H1 (cell line): Measurements from ENCODE around the gene CALY. TPM values are rescaled to one million over a fixed set of nuclear protein-coding genes. Genes with fewer than 3 reads are reported as not detected.

Experiments
- CTCF ChIA-PET: fragments of 300-600 bp; sonication (Branson Sonifier 250); formaldehyde crosslinking; loops from one replicate; lab custom pipeline; 2021; ENCODE audit not compliant: partially characterized antibody; lab: Charles Lee
- POLR2A ChIA-PET: fragments of 300-600 bp; sonication (Branson Sonifier 250); formaldehyde crosslinking; loops from one replicate; lab custom pipeline; 2021; ENCODE audit warnings: inconsistent platforms; ENCODE audit not compliant: partially characterized antibody; lab: Charles Lee
- DNase-seq, 2 experiments: peaks; one replicate each; pipeline versions ENCODE4 v3.0.0 to v3.0.0-alpha.2; 2010 to 2022; ENCODE audit warnings: low spot score in 2 of 2, low read depth in 1 of 2, mixed read lengths in 1 of 2
- FAIRE-seq: peaks from 2 replicates; lab custom pipeline; 2011; peaks lifted over from hg19 to GRCh38; lab: Jason Lieb, UNC
- H2AFZ ChIP-seq: 2 replicates; pipeline ENCODE4 v1.8.1; 2012; ENCODE audit warnings: low read length, inconsistent platforms
- H2AK5ac ChIP-seq: 2 replicates; pipeline ENCODE4 v1.6.1; 2013; ENCODE audit warnings: low read depth, low read length
- H2BK120ac ChIP-seq: replicated peaks from 2 replicates; pipeline ENCODE3; 2013; ENCODE audit warnings: low read depth, low read length, inconsistent platforms
- H2BK12ac ChIP-seq: 2 replicates; pipeline ENCODE4 v1.6.1; 2013; ENCODE audit warnings: low read depth, low read length
- H2BK15ac ChIP-seq: 2 replicates; pipeline ENCODE4 v1.6.1; 2013; ENCODE audit warnings: low read length
- H2BK20ac ChIP-seq: 2 replicates; pipeline ENCODE4 v1.6.1; 2013; ENCODE audit warnings: low read length
- H2BK5ac ChIP-seq: 2 replicates; pipeline ENCODE4 v1.6.1; 2013; ENCODE audit warnings: low read depth, low read length
- H3K14ac ChIP-seq: 2 replicates; pipeline ENCODE4 v1.6.1; 2013; ENCODE audit warnings: inconsistent platforms; ENCODE audit not compliant: insufficient read length
- H3K18ac ChIP-seq: 2 replicates; pipeline ENCODE4 v1.6.1; 2013; ENCODE audit warnings: low read length; ENCODE audit errors: extremely low read depth
- H3K23ac ChIP-seq: 2 replicates; pipeline ENCODE4 v1.6.1; 2013; ENCODE audit warnings: inconsistent platforms; ENCODE audit not compliant: insufficient read length
- H3K23me2 ChIP-seq: 2 replicates; pipeline ENCODE4 v1.6.1; 2013; ENCODE audit warnings: low read depth, low read length
- H3K27ac ChIP-seq: 2 replicates; pipeline ENCODE4 v1.6.1; 2011; ENCODE audit warnings: low read depth, low read length, inconsistent platforms
- H3K27me3 ChIP-seq, 4 experiments: replicated peaks in 1 of 4; 1 replicate in 1 of 4; 2 replicates in 3 of 4; pipeline versions ENCODE4 v1.6.1 to v1.8.1; 2011 to 2013; ENCODE audit warnings: low read length in 3 of 4, mild to moderate bottlenecking in 3 of 4, inconsistent platforms in 2 of 4, mixed read lengths in 2 of 4, moderate library complexity in 1 of 4; ENCODE audit not compliant: control insufficient read depth in 3 of 4, insufficient read depth in 3 of 4; ENCODE audit errors: extremely low read depth in 1 of 4
- H3K36me3 ChIP-seq, 4 experiments: 2 replicates each; pipeline versions ENCODE4 v1.6.1 to v1.8.1; 2011 to 2013; ENCODE audit warnings: mild to moderate bottlenecking in 4 of 4, low read length in 3 of 4, moderate library complexity in 2 of 4, control low read depth in 1 of 4, inconsistent platforms in 1 of 4; ENCODE audit not compliant: insufficient read depth in 4 of 4, control insufficient read depth in 2 of 4
- H3K4ac ChIP-seq: replicated peaks from 2 replicates; pipeline ENCODE3; 2013; ENCODE audit warnings: low read length, low read depth, mixed read lengths, inconsistent platforms; ENCODE audit not compliant: insufficient read length
- H3K4me1 ChIP-seq, 4 experiments: replicated peaks in 1 of 4; 1 replicate in 1 of 4; 2 replicates in 3 of 4; pipeline versions ENCODE4 v1.6.1 to v1.8.1; 2011 to 2013; ENCODE audit warnings: low read length in 3 of 4, inconsistent platforms in 2 of 4, mixed read lengths in 1 of 4; ENCODE audit not compliant: insufficient read depth in 4 of 4, control insufficient read depth in 3 of 4
- H3K4me2 ChIP-seq, 2 experiments: 2 replicates each; pipeline versions ENCODE4 v1.6.1 to v1.8.1; 2011 to 2013; ENCODE audit warnings: low read depth in 2 of 2, low read length in 2 of 2, control low read depth in 1 of 2, inconsistent platforms in 1 of 2, mild to moderate bottlenecking in 1 of 2; ENCODE audit not compliant: insufficient read depth in 1 of 2
- H3K4me3 ChIP-seq, 4 experiments: fragments of 200-600, 300-600 bp in 1 of 4; sonication (generic), shearing (Covaris generic), sonication (Bioruptor Twin) in 1 of 4; 2 replicates each; pipeline versions ENCODE4 v1.5.1 to v1.8.1; 2011 to 2016; ENCODE audit warnings: low read length in 4 of 4, low read depth in 3 of 4, control low read depth in 2 of 4, inconsistent platforms in 2 of 4, mild to moderate bottlenecking in 2 of 4, mixed read lengths in 1 of 4, moderate library complexity in 1 of 4; ENCODE audit not compliant: insufficient read depth in 2 of 4; ENCODE audit errors: extremely low read depth in 1 of 4
- H3K56ac ChIP-seq: replicated peaks from 2 replicates; pipeline ENCODE3; 2013; ENCODE audit warnings: low read depth, mild to moderate bottlenecking, mixed read lengths, low read length, inconsistent platforms; ENCODE audit not compliant: insufficient read length
- H3K79me1 ChIP-seq: 2 replicates; pipeline ENCODE4 v1.6.1; 2013; ENCODE audit warnings: low read depth, low read length, control low read depth
- H3K79me2 ChIP-seq, 2 experiments: 2 replicates each; pipeline versions ENCODE4 v1.6.1 to v1.8.1; 2012 to 2013; ENCODE audit warnings: low read length in 2 of 2, mild to moderate bottlenecking in 2 of 2, inconsistent platforms in 1 of 2; ENCODE audit not compliant: insufficient read depth in 2 of 2, control insufficient read depth in 1 of 2
- H3K9ac ChIP-seq, 4 experiments: replicated peaks in 1 of 4; 1 replicate in 1 of 4; 2 replicates in 3 of 4; pipeline versions ENCODE4 v1.6.1 to v1.8.1; 2011 to 2013; ENCODE audit warnings: low read depth in 3 of 4, low read length in 3 of 4, control low read depth in 2 of 4, mild to moderate bottlenecking in 2 of 4, moderate library complexity in 2 of 4, inconsistent platforms in 1 of 4; ENCODE audit errors: extremely low read depth in 1 of 4
- H3K9me3 ChIP-seq, 2 experiments: 2 replicates each; pipeline versions ENCODE4 v1.6.1 to v1.8.1; 2012 to 2013; ENCODE audit warnings: mild to moderate bottlenecking in 2 of 2, moderate library complexity in 2 of 2, control low read depth in 1 of 2, inconsistent platforms in 1 of 2, low read depth in 1 of 2, low read length in 1 of 2, mixed read lengths in 1 of 2; ENCODE audit not compliant: insufficient read depth in 2 of 2
- H4K20me1 ChIP-seq, 2 experiments: replicated peaks in 1 of 2; 2 replicates each; pipeline versions ENCODE3 to v1.8.1; 2011 to 2013; ENCODE audit warnings: inconsistent platforms in 2 of 2, low read length in 2 of 2, mild to moderate bottlenecking in 1 of 2; ENCODE audit not compliant: insufficient read depth in 2 of 2, control insufficient read depth in 1 of 2
- H4K5ac ChIP-seq: 2 replicates; pipeline ENCODE4 v1.6.1; 2013; ENCODE audit warnings: low read length, low read depth, mixed read lengths, inconsistent platforms; ENCODE audit not compliant: insufficient read length
- H4K8ac ChIP-seq: 2 replicates; pipeline ENCODE4 v1.8.0; 2013; ENCODE audit warnings: mild to moderate bottlenecking, moderate library complexity, low read length, inconsistent platforms; ENCODE audit not compliant: insufficient read depth; ENCODE audit errors: extremely low read depth
- H4K91ac ChIP-seq: replicated peaks from 2 replicates; pipeline ENCODE3; 2013; ENCODE audit warnings: low read length, mixed read lengths, inconsistent platforms; ENCODE audit not compliant: insufficient read length
- JUN ChIP-seq: IDR thresholded peaks from 2 replicates; pipeline ENCODE4 v1.6.1; 2011; ENCODE audit warnings: low read depth, mild to moderate bottlenecking, improper control_type of control experiment, low read length
- WGBS, 2 experiments: shearing (Covaris generic) in 1 of 2; methylation state at CpG; one replicate each; pipeline versions ENCODE4 v1.1.6 to v1.1.7; 2013 to 2015; ENCODE audit warnings: low lambda C conversion rate in 2 of 2, mixed read lengths in 2 of 2, inconsistent platforms in 1 of 2, low coverage in 1 of 2, missing lambda C conversion rate in 1 of 2; ENCODE audit not compliant: insufficient replicate concordance in 2 of 2, insufficient coverage in 1 of 2, insufficient read length in 1 of 2; ENCODE audit errors: extremely low coverage in 1 of 2, missing lambda C conversion rate in 1 of 2; 5-methylcytosine and 5-hydroxymethylcytosine counted together
- polyA plus RNA-seq, 7 experiments: library from polyadenylated mRNA; depleted of rRNA in 3 of 7; stranded (reverse) in 5 of 7; unstranded in 2 of 7; fragments of >200 nt in 5 of 7; fragments of 200-250 nt in 2 of 7; gene quantifications; 1 replicate in 5 of 7; 2 replicates in 1 of 7; 4 replicates in 1 of 7; pipeline versions ENCODE4 v1.2.1 to v1.2.3, GENCODE V29; 2011 to 2013; ENCODE audit warnings: missing spikeins in 2 of 7, mixed read lengths in 2 of 7
- total RNA-seq: library from RNA; stranded (reverse); fragmentation: NEBNext Ultra II Directional; extraction: Animal tissue kit (Norgen Biotek cat#: 25700); gene quantifications from 2 replicates; pipeline ENCODE4 v1.2.1, GENCODE V29; 2021

The CALY gene
- total and polyA plus RNA-seq, 2 of the 8 experiments (the other 6 are each of a cell fraction or from before 2014, with no cell fraction given) = 1.3 to 1.5 TPM

DNA sequence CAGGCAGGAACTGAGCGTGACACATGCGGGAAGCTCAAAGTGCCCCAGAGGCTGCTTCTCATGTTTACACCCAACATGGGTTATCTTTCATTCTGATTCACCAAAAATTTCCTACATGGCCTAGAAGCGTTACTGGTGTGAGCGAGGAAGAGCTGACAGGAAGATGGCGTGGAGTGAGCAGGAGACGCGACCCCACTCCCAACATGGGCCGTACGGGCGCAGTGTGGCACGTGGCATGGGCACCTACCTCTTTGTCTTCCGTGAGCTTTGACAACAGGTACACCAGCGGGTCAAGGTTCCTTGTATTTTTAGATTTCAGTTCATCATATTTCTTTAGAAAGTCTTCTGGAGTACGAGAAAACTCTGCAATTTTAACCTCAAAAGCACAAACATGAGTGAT is 37.0 kb downstream of the CALY start:
- no peak overlapping the region for H2BK15ac ChIP-seq
- peaks cover 9% of the 10 kb centered on the region for H3K79me1 ChIP-seq
- no peak overlapping the region for H3K4ac ChIP-seq
- no peak for FAIRE-seq
- H2BK20ac ChIP-seq = no peak overlapping the region
- H4K20me1 ChIP-seq = peaks cover 2 to 11% of the 10 kb centered on the region in 2 experiments
- no peaks in the 10 kb centered on the region for H3K27me3 ChIP-seq
- H2BK120ac ChIP-seq = no peak overlapping the region
- H3K36me3 ChIP-seq = peaks cover 21 to 43% (median 41%) of the 10 kb centered on the region in 4 experiments
- no peak overlapping the region for H2AK5ac ChIP-seq
- H3K27ac ChIP-seq = no peak overlapping the region
- H3K79me2 ChIP-seq = peaks cover 0 to 17% of the 10 kb centered on the region in 2 experiments; a peak in 3 of 4 replicates
- DNase-seq = no peak
- no peaks in the 10 kb centered on the region for H3K4me1 ChIP-seq
- H2BK12ac ChIP-seq = no peak overlapping the region
- no peak overlapping the region for H3K4me2 ChIP-seq
- no peaks in the 10 kb centered on the region for H3K9me3 ChIP-seq
- WGBS, 2 experiments = 92% methylated on average over 11 of the region's 14 CpGs; no CpG with 5 or more reads in 1 of the 2 experiments
- no peak overlapping the region for H2BK5ac ChIP-seq
- no peak overlapping the region for H4K5ac ChIP-seq
- H3K14ac ChIP-seq = no peak overlapping the region
- no peak overlapping the region for H2AFZ ChIP-seq
- no peak overlapping the region for H4K8ac ChIP-seq
- H3K18ac ChIP-seq = no peak overlapping the region
- H4K91ac ChIP-seq = no peak overlapping the region
- no peak overlapping the region for H3K23ac ChIP-seq
- H3K56ac ChIP-seq = no peak overlapping the region
- no peaks in the 10 kb centered on the region; the same call in 1 of the 2 replicates for H3K23me2 ChIP-seq
- no peak overlapping the region for H3K4me3 ChIP-seq
- ChIA-PET CTCF (interaction anchor here (0.9 to 1.8 kb wide), 2 partner anchors 30 to 395 kb away, joined by 3 to 6 read pairs; no protein-coding TSS in a partner anchor), POLR2A (no interaction called here)
- H3K9ac ChIP-seq = no peak overlapping the region
- no peak for TF ChIP-seq JUN
